GM19324 (cell line): Measurements from ENCODE around the gene AP1S1.

Experiments
- ATAC-seq: cut with Tn5 transposase; IDR thresholded peaks from one replicate; pipeline ENCODE4 v1.9.1; 2021; ENCODE audit warnings: mild to moderate bottlenecking, moderate library complexity; ENCODE audit not compliant: unreplicated experiment, low FRiP score

Gene AP1S1

GRCh38 chr7:101169838-101170551 lies 15.7 kb downstream of the AP1S1 start:
- no peak for ATAC-seq

- no peak for ATAC-seq
Observed at GRCh38 chr7:101170617-101171441, 16.6 kb downstream of the AP1S1 start.

- ATAC-seq: no peak
Observed at GRCh38 chr7:101171442-101171837, 17.2 kb downstream of the AP1S1 start.

GRCh38 chr7:101172005-101172853 lies 18.0 kb downstream of the AP1S1 start:
- ATAC-seq: no peak

- ATAC-seq: no peak
Observed at GRCh38 chr7:101172854-101173751, 18.8 kb downstream of the AP1S1 start.

GRCh38 chr7:101173752-101174244 lies 19.5 kb downstream of the AP1S1 start:
- no peak for ATAC-seq

GRCh38 chr7:101174322-101174854 lies 20.1 kb downstream of the AP1S1 start:
- ATAC-seq: no peak

- no peak for ATAC-seq
Observed at GRCh38 chr7:101175664-101176063, 21.4 kb downstream of the AP1S1 start.

GRCh38 chr7:101177644-101178043 lies 23.4 kb downstream of the AP1S1 start:
- ATAC-seq: no peak

- ATAC-seq: no peak
Observed at GRCh38 chr7:101179117-101179516, 24.8 kb downstream of the AP1S1 start.

- no peak for ATAC-seq
Observed at GRCh38 chr7:101179713-101180112, 25.4 kb downstream of the AP1S1 start.

- ATAC-seq: no peak
Observed at GRCh38 chr7:101180130-101180755, 26.0 kb downstream of the AP1S1 start, which contains the start of gene NAT16. NAT16 (minus strand) TSS chr7:101180293; CDS start chr7:101174807, 5,486 bp downstream.

GRCh38 chr7:101185258-101185839 lies 31.1 kb downstream of the AP1S1 start:
- no peak for ATAC-seq

- ATAC-seq: no peak
Observed at GRCh38 chr7:101186194-101186593, 31.9 kb downstream of the AP1S1 start.

GRCh38 chr7:101186844-101187428 lies 32.7 kb downstream of the AP1S1 start:
- no peak for ATAC-seq

- ATAC-seq: no peak
Observed at GRCh38 chr7:101189109-101189508, 34.8 kb downstream of the AP1S1 start.

GRCh38 chr7:101195884-101196283 lies 41.6 kb downstream of the AP1S1 start:
- no peak for ATAC-seq

GRCh38 chr7:101197991-101198390 lies 43.7 kb downstream of the AP1S1 start:
- no peak for ATAC-seq
